T-helper 9 cell (primary cell): ENCODE measurements around the gene CD79A.

Experiments used
- DNase-seq: peaks from one replicate; pipeline ENCODE4 v3.0.0-alpha.2; 2020
- total RNA-seq, 2 donors: gene quantifications; one replicate each; lab custom pipeline; 2026; lab: John Stamatoyannopoulos, UW

CD79A gene
- total RNA-seq: 0.48 to 0.56 reads per million in 2 donors

GRCh38 chr19:41876847-41877832 is at the start of gene CD79A:
CD79A (plus strand) TSS chr19:41877279; CDS start chr19:41877305, 26 bp downstream.
- DNase-seq: no peak

GRCh38 chr19:41837981-41838708 is 38.9 kb upstream of the CD79A start:
- DNase-seq: no peak

GRCh38 chr19:41839211-41839610 is 37.9 kb upstream of the CD79A start:
- DNase-seq: no peak

GRCh38 chr19:41843371-41843770 is 33.7 kb upstream of the CD79A start:
- DNase-seq: no peak

GRCh38 chr19:41844601-41845000 is 32.5 kb upstream of the CD79A start, which contains the start of gene LYPD4:
LYPD4 (minus strand) TSS chr19:41844683; CDS start chr19:41839285, 5,398 bp downstream.
- DNase-seq: no peak

- no peak for DNase-seq
Measured at GRCh38 chr19:41845001-41845050, 32.3 kb upstream of the CD79A start, which contains the start of gene DMRTC2. DMRTC2 (plus strand) TSS chr19:41845042; CDS start chr19:41847429, 2,387 bp downstream.

GRCh38 chr19:41845051-41845590 is 32.0 kb upstream of the CD79A start:
- no peak for DNase-seq

GRCh38 chr19:41847351-41848105 is 29.6 kb upstream of the CD79A start:
- DNase-seq: no peak

GRCh38 chr19:41848666-41849065 is 28.4 kb upstream of the CD79A start:
- no peak for DNase-seq

- DNase-seq: no peak
Measured at GRCh38 chr19:41849067-41849466, 28.0 kb upstream of the CD79A start.

GRCh38 chr19:41850381-41850780 is 26.7 kb upstream of the CD79A start:
- no peak for DNase-seq

GRCh38 chr19:41851456-41851855 is 25.6 kb upstream of the CD79A start:
- no peak for DNase-seq

- DNase-seq: no peak
Measured at GRCh38 chr19:41853344-41853743, 23.7 kb upstream of the CD79A start.

- DNase-seq: no peak
Measured at GRCh38 chr19:41853768-41854167, 23.3 kb upstream of the CD79A start.

GRCh38 chr19:41859213-41859617 is 17.9 kb upstream of the CD79A start:
- no peak for DNase-seq

GRCh38 chr19:41859618-41860418 is 17.3 kb upstream of the CD79A start, which contains the start of gene RPS19:
RPS19 (plus strand) TSS chr19:41860255; CDS start chr19:41860775, 520 bp downstream.
- peak; percentile 98 for DNase-seq

GRCh38 chr19:41860419-41861115 is 16.5 kb upstream of the CD79A start:
- no peak for DNase-seq

- DNase-seq: no peak
Measured at GRCh38 chr19:41861116-41861768, 15.8 kb upstream of the CD79A start.

GRCh38 chr19:41861846-41862245 is 15.2 kb upstream of the CD79A start:
- DNase-seq: no peak

GRCh38 chr19:41862445-41862986 is 14.6 kb upstream of the CD79A start:
- DNase-seq: no peak
